Osteoblast (primary cell): ENCODE measurements around the gene MBD5. TPM values are rescaled to one million over a fixed set of nuclear protein-coding genes. Genes with fewer than 3 reads are reported as not detected.

ENCODE experiments used
- DNase-seq: peaks from one replicate; pipeline ENCODE4 v3.0.0; 2011; ENCODE audit warnings: low spot score, mixed read lengths; ENCODE audit not compliant: insufficient read length; ENCODE audit errors: missing footprints
- H2AFZ ChIP-seq: 2 replicates; pipeline ENCODE4 v1.6.0; 2011; ENCODE audit warnings: mild to moderate bottlenecking, low read length
- H3K27ac ChIP-seq: 2 replicates; pipeline ENCODE4 v1.5.1; 2011; ENCODE audit warnings: mild to moderate bottlenecking, low read depth, low read length, moderate library complexity
- H3K27me3 ChIP-seq: 2 replicates; pipeline ENCODE4 v1.6.0; 2012; ENCODE audit warnings: mild to moderate bottlenecking, control low read depth, inconsistent platforms, low read length, moderate library complexity; ENCODE audit not compliant: insufficient read depth
- H3K36me3 ChIP-seq: 2 replicates; pipeline ENCODE4 v1.5.1; 2011; ENCODE audit warnings: mild to moderate bottlenecking, low read length, control low read depth, moderate library complexity; ENCODE audit not compliant: insufficient read depth
- H3K4me1 ChIP-seq: 2 replicates; pipeline ENCODE4 v1.5.1; 2011; ENCODE audit warnings: mild to moderate bottlenecking, low read length, control low read depth, moderate library complexity; ENCODE audit not compliant: insufficient read depth
- H3K4me2 ChIP-seq: 2 replicates; pipeline ENCODE4 v1.6.0; 2011; ENCODE audit warnings: mild to moderate bottlenecking, low read length; ENCODE audit not compliant: insufficient read depth
- H3K4me3 ChIP-seq: fragments of 200-600 bp; sonication (generic); 3 replicates; pipeline ENCODE4 v1.5.1; 2012; ENCODE audit warnings: mild to moderate bottlenecking, low read length, inconsistent platforms; ENCODE audit not compliant: insufficient read depth
- H3K79me2 ChIP-seq: 2 replicates; pipeline ENCODE4 v1.6.0; 2012; ENCODE audit warnings: mild to moderate bottlenecking, low read length, control low read depth, inconsistent platforms; ENCODE audit not compliant: insufficient read depth
- H3K9me3 ChIP-seq: 2 replicates; pipeline ENCODE4 v1.5.1; 2011; ENCODE audit warnings: low read depth, low read length, control low read depth
- H4K20me1 ChIP-seq: 2 replicates; pipeline ENCODE4 v1.6.0; 2012; ENCODE audit warnings: mild to moderate bottlenecking, low read length, control low read depth; ENCODE audit not compliant: insufficient read depth
- CTCF ChIP-seq: IDR thresholded peaks from 2 replicates; pipeline ENCODE4 v1.5.1; 2011; ENCODE audit warnings: mild to moderate bottlenecking, low read depth, low read length, moderate library complexity; ENCODE audit errors: extremely low read depth
- total RNA-seq: library from RNA; depleted of rRNA; stranded (reverse); fragments of >200 nt; gene quantifications from 2 replicates; pipeline ENCODE4 v1.2.3, GENCODE V29; 2012

MBD5 gene
- total RNA-seq, 1 donor = 22.4 TPM

- Histone ChIP-seq H3K27me3 (no peaks in the 10 kb centered on the region), H2AFZ (no peak overlapping the region), H3K4me2 (no peak overlapping the region), H4K20me1 (peaks cover 4% of the 10 kb centered on the region), H3K4me3 (no peak overlapping the region), H3K9me3 (no peaks in the 10 kb centered on the region), H3K79me2 (no peaks in the 10 kb centered on the region), H3K4me1 (peaks cover 8% of the 10 kb centered on the region), H3K36me3 (no peaks in the 10 kb centered on the region), H3K27ac (no peak overlapping the region)
- no peak for TF ChIP-seq CTCF
- DNase-seq = no peak
These were observed 337.5 kb downstream of the MBD5 start for GRCh38 chr2:148358375-148358774.

GRCh38 chr2:148360662-148361061 is 339.8 kb downstream of the MBD5 start:
- peaks cover 8% of the 10 kb centered on the region for H3K4me1 ChIP-seq

DNA sequence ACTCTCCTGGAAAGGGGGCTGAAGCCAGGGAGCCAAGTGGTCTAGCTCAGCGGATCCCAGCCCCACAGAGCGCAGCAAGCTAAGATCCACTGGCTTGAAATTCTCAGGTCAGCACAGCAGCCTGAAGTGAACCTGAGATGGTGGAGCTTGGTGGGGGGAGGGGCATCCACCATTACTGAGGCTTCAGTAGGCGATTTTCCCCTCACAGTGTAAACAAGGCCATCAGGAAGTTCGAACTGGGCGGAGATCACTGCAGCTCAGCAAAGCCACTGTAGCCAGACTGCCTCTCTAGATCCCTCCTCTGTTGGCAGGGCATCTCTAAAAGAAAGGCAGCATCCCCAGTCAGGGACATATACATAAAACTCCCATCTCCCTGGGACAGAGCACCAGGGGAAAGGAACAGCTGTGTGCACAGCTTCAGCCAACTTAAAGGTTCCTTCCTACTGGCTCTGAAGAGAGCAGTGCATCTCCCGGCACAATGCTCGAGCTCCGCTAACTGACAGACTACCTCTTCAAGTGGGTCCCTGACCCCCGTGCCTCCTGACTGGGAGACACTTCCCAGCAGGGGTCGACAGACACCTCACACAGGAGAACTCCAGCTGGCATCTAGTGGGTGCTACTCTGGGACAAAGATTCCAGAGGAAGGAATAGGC is 341.4 kb downstream of the MBD5 start:
- no peak for DNase-seq
- no peak overlapping the region for H3K4me3 ChIP-seq
- TF ChIP-seq CTCF = no peak
- H3K9me3 ChIP-seq = no peaks in the 10 kb centered on the region
- H3K4me1 ChIP-seq = peaks cover 8% of the 10 kb centered on the region
- no peak overlapping the region for H3K27ac ChIP-seq
- no peaks in the 10 kb centered on the region for H3K79me2 ChIP-seq
- no peaks in the 10 kb centered on the region for H3K27me3 ChIP-seq
- peaks cover 4% of the 10 kb centered on the region for H4K20me1 ChIP-seq
- H3K36me3 ChIP-seq = no peaks in the 10 kb centered on the region
- no peak overlapping the region for H2AFZ ChIP-seq
- H3K4me2 ChIP-seq = no peak overlapping the region

More at GRCh38 chr2:148360662-148361061, 339.8 kb downstream of the MBD5 start:
- peak; percentile 61 for DNase-seq
- peaks cover 4% of the 10 kb centered on the region for H4K20me1 ChIP-seq
- H3K27me3 ChIP-seq = no peaks in the 10 kb centered on the region
- H2AFZ ChIP-seq = no peak overlapping the region
- H3K9me3 ChIP-seq = no peaks in the 10 kb centered on the region
- H3K4me3 ChIP-seq = no peak overlapping the region
- H3K4me2 ChIP-seq = no peak overlapping the region
- no peaks in the 10 kb centered on the region for H3K79me2 ChIP-seq
- no peaks in the 10 kb centered on the region for H3K36me3 ChIP-seq
- no peak overlapping the region for H3K27ac ChIP-seq
- no peak for TF ChIP-seq CTCF

DNA sequence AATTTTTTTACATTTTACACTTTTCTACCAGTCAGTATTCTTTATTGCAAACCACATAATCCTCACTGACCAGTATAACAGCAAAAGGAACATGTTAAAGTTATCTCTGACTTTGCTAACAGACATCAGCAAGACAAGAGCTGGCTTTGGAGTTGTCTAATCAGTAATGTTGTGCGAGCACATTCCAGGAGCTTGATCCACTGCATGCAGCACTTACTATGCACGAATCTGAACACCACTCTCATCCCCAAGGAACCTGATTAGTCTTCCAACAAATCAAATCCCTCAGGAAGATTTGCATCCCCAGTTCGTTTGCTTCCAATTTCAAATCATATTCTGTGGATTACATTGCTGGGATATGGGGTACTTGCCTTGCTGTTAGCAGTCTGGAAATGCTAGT is 354.3 kb downstream of the MBD5 start:
- H3K4me1 ChIP-seq = no peaks in the 10 kb centered on the region
- DNase-seq = no peak
- no peak overlapping the region for H3K4me3 ChIP-seq
- no peak for TF ChIP-seq CTCF
- H3K27me3 ChIP-seq = no peaks in the 10 kb centered on the region
- H3K79me2 ChIP-seq = no peaks in the 10 kb centered on the region
- no peaks in the 10 kb centered on the region for H3K9me3 ChIP-seq
- no peak overlapping the region for H3K4me2 ChIP-seq
- H2AFZ ChIP-seq = no peak overlapping the region
- no peaks in the 10 kb centered on the region for H3K36me3 ChIP-seq
- H4K20me1 ChIP-seq = no peaks in the 10 kb centered on the region
- H3K27ac ChIP-seq = no peak overlapping the region
